Central memory CD8-positive, alpha-beta T cell (primary cell): ENCODE measurements around the gene CELF6.
"Not testable (repeated sequence)": the region's sequence is repeated elsewhere in the genome, so short reads cannot be mapped to it uniquely, and the experiment has no call there.

Source experiments
- ATAC-seq: fragments of 150-1000 bp; cut with Tn5 transposase; replicated peaks from 2 replicates; pipeline ENCODE4 v1.10.0; 2022; ENCODE audit warnings: mild to moderate bottlenecking, moderate FRiP score, moderate number of reproducible peaks; ENCODE audit not compliant: poor library complexity, severe bottlenecking; ENCODE audit errors: extremely low read depth
- DNase-seq, 2 donors: peaks; one replicate each; pipeline ENCODE4 v3.0.0; 2021; ENCODE audit warnings: low spot score in 2 of 2
- H3K27ac Mint-ChIP-seq: one replicate; pipeline ENCODE4 v1.8.0; 2022; ENCODE audit warnings: low read depth, mild to moderate bottlenecking, moderate library complexity, mixed read lengths
- H3K27me3 Mint-ChIP-seq: one replicate; pipeline ENCODE4 v1.8.0; 2022; ENCODE audit warnings: mixed read lengths
- H3K36me3 Mint-ChIP-seq: one replicate; pipeline ENCODE4 v1.8.0; 2022; ENCODE audit warnings: mild to moderate bottlenecking, moderate library complexity, mixed read lengths; ENCODE audit not compliant: insufficient read depth
- H3K4me1 Mint-ChIP-seq: one replicate; pipeline ENCODE4 v1.8.0; 2022; ENCODE audit warnings: mixed read lengths
- H3K4me3 Mint-ChIP-seq: one replicate; pipeline ENCODE4 v1.8.0; 2022; ENCODE audit warnings: mild to moderate bottlenecking, moderate library complexity, mixed read lengths
- H3K9me3 Mint-ChIP-seq: one replicate; pipeline ENCODE4 v1.8.0; 2022; ENCODE audit warnings: mixed read lengths

The CELF6 gene

DNA sequence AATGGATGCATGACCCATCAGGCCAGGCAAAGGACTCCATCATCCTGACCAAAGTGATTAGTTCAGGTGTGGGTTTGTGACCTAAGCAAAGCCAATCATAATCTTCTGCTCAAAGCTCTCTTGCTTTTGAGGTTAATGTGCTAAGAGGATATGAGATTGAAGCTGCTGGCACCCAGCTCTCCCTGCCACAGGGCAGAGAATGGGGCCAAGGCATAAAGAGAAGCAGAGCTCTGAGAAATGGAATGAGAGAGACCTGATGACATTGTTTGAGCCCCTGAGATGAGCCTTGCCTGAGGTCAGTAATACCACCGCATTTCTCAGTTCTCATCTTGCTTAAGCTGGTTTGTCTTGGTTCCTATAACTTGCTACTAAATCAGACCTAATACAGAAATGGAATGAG lies 41.2 kb downstream of the CELF6 start:
- ATAC-seq (no peak), DNase-seq (no peak)
- no peaks in the 10 kb centered on the region for H3K27me3 Mint-ChIP-seq
- no peak overlapping the region for H3K4me3 Mint-ChIP-seq
- H3K9me3 Mint-ChIP-seq, result no peaks in the 10 kb centered on the region
- peaks cover 5% of the 10 kb centered on the region for H3K4me1 Mint-ChIP-seq
- no peak overlapping the region for H3K27ac Mint-ChIP-seq
- no peaks in the 10 kb centered on the region for H3K36me3 Mint-ChIP-seq

DNA sequence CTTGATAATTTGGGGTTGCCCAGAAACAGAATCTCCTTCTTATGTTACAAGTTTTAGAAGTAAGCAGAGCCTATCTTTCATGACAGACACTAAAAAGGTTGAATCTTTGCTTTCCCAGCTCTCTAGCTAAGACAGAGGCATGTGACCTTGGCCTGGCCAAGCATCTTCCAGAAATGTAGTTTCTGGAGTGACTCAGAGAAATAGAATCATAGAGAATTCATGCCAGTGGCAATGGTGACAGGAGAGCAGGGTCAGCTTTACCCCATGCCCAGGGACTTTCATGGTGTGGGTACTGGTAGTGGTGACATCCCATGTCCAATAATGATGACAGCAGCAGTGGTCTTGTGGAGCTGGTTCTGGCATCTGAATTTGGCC lies 43.6 kb downstream of the CELF6 start:
- no peaks in the 10 kb centered on the region for H3K9me3 Mint-ChIP-seq
- peaks cover 8% of the 10 kb centered on the region for H3K36me3 Mint-ChIP-seq
- no peak overlapping the region for H3K4me3 Mint-ChIP-seq
- DNase-seq (no peak), ATAC-seq (no peak)
- no peak overlapping the region for H3K27ac Mint-ChIP-seq
- no peaks in the 10 kb centered on the region for H3K27me3 Mint-ChIP-seq
- H3K4me1 Mint-ChIP-seq, result peaks cover 23% of the 10 kb centered on the region

DNA sequence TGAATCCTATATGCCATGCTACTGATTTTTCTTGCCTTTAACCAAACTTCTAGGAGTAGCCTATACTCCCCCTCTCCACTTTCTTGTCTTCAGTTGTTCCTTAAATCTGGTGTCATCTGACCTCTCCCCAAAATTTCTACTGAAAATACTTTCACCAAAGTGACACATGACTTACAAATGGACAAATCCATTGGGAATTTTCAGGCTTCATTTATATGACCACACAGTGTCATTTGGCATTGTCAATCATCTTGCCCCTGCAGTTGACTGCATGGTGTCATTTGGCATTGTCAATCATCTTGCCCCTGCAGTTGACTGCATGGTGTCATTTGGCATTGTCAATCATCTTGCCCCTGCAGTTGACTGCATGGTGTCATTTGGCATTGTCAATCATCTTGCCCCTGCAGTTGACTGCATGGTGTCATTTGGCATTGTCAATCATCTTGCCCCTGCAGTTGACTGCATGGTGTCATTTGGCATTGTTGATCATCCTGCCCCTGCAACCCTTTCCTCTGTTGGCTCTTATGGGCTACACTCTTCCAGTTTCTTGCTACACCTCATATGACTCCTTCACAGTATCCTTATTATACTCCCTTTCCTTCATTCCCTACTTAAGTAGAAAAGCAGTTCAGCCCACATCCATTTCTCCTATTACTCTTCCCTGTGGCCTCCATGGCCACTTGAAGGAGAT lies 44.2 kb downstream of the CELF6 start:
- not testable (repeated sequence) for H3K4me3 Mint-ChIP-seq, H3K27ac Mint-ChIP-seq, H3K36me3 Mint-ChIP-seq, H3K9me3 Mint-ChIP-seq, DNase-seq, H3K27me3 Mint-ChIP-seq, ATAC-seq
- H3K4me1 Mint-ChIP-seq, result peaks cover 28% of the 10 kb centered on the region

DNA sequence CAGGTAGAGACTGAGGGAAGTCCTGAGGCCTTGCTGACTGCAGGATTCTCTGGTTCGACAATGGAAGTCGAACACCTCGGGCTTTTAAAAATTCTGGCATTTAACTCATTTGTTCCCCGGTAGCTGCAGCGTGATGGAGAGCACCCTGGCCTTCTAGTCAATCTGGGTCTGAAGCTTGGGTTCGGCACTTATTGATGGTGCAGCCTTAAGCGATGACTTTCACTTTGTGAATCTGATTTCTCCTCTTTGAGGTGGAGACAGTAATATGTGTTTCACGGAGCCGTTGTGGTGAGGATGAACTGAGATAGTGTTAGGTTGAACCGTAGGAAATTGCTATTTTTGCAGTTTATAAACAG lies 47.0 kb downstream of the CELF6 start:
- Mint-ChIP-seq H3K9me3 (no peaks in the 10 kb centered on the region), H3K27ac (peak overlapping the region; percentile 94), H3K4me1 (peaks cover 34% of the 10 kb centered on the region), H3K36me3 (peaks cover 11% of the 10 kb centered on the region), H3K4me3 (peak overlapping the region; percentile 83), H3K27me3 (no peaks in the 10 kb centered on the region)
- ATAC-seq, result peak; percentile 13
- DNase-seq, result no peak

DNA sequence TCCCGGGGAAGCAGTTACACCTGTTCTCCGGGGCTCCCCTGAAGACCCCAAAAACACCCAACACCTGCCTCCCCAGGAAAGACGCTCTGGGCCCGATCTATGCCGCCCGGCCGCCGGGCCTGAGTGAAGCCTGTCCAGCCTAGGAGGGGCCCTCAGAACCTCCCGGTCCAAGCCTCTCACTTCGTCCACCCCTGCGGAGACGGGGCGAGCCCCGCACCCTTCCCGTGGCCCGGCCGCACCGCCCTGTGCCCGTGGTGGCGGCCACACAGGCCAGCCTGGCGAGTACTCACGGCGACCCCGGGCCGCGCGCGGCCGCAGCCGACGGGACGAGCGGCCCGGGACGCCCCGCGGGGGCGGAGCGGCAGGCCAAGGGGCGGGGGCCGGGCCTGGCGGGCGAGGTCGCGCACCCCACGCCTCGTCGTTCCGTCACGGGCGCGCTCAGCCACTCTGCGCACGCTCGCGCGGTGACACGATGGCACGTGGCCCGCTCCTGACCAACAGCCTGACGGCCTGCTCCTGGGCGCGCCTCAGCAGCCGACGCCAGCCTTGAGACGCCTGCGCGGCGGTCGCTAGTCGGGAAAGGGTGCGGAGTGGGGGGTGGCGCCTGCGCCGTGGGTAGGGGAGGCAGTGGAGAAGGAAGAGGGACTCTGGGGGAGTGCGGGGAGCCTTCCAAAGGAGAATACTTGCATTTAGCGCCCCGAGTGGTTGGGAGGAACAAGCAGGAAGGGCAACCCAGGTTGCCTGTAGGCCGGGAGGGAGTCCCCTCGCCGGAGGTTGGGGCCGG lies 47.6 kb downstream of the CELF6 start, which contains the start of gene PARP6:
Gene PARP6, minus strand, starts transcription at position 342 of the 784 bp plus-strand sequence. CDS start 5,077 bp downstream, outside the sequence.
- peak; percentile 95 for ATAC-seq
- Mint-ChIP-seq H3K4me3 (peak within 1 kb of the TSS; percentile 83), H3K9me3 (no peaks in the 10 kb centered on the region), H3K27ac (peak within 1 kb of the TSS; percentile 94), H3K27me3 (no peaks in the 10 kb centered on the region), H3K36me3 (peaks cover 15% of the 10 kb centered on the region), H3K4me1 (peaks cover 34% of the 10 kb centered on the region)
- DNase-seq, result peak; percentile 92 to 98

DNA sequence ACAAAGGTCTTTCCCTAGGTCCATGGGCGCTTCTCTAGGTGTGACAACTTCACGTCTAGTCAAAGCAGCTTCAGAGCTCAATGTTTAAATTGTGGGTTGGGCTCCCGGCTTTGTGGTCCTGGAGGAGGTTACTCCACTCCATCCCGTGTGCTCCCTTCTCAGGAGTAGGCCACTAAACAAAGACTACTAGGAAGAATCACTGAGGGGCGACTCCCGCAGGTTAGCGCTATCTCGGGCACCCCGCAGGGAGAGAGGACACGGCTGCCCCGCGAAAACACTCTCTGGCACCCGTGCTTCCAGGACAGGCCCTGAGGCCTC lies 48.1 kb downstream of the CELF6 start:
- DNase-seq (no peak), ATAC-seq (no peak)
- Mint-ChIP-seq H3K4me1 (peaks cover 34% of the 10 kb centered on the region), H3K36me3 (peaks cover 17% of the 10 kb centered on the region), H3K4me3 (peak overlapping the region; percentile 83), H3K27ac (peak overlapping the region; percentile 77), H3K27me3 (no peaks in the 10 kb centered on the region), H3K9me3 (no peaks in the 10 kb centered on the region)

DNA sequence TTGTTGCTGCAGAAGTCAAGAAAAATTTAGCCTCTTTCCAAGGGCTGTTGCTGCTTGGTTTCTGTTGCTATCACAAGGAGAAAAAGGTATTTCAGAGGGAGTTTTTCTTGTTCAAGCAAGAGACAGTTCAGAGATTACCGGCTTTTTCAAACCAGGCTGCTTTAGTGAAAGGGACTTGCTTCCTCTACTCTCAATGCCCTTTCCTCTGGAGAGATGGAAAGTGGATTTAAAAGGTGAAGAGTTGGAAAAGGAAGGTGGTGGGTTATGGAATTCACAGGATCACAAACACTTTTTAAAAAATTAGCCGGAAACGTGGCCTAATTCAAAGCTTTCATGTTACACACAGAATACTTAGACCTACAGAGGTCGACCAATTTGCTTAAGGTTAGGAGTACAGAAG lies 48.7 kb downstream of the CELF6 start:
- ATAC-seq, result no peak
- no peaks in the 10 kb centered on the region for H3K9me3 Mint-ChIP-seq
- peak overlapping the region; percentile 77 for H3K27ac Mint-ChIP-seq
- peak overlapping the region; percentile 83 for H3K4me3 Mint-ChIP-seq
- peaks cover 21% of the 10 kb centered on the region for H3K36me3 Mint-ChIP-seq
- no peaks in the 10 kb centered on the region for H3K27me3 Mint-ChIP-seq
- peaks cover 34% of the 10 kb centered on the region for H3K4me1 Mint-ChIP-seq
- DNase-seq, result no peak

DNA sequence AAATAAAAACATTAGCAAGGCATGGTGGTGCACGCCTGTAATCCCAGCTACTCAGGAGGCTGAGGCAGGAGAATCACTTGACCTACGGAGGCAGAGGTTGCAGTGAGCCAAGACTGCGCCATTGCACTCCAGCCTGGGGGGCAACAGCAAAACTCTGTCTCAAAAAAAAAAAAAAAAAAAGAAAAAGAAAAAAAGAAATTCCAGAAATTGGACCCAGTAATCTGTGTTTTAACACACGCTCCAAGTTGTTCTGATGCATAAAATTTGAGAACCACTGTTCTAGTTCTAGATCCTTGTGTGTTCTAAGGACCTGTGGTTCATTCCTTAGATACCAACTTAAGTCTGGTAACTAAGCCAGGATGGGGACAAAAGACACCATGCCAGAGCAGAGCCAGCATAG lies 50.2 kb downstream of the CELF6 start:
- ATAC-seq, result no peak
- H3K9me3 Mint-ChIP-seq, result no peaks in the 10 kb centered on the region
- no peak overlapping the region for H3K4me3 Mint-ChIP-seq

DNA sequence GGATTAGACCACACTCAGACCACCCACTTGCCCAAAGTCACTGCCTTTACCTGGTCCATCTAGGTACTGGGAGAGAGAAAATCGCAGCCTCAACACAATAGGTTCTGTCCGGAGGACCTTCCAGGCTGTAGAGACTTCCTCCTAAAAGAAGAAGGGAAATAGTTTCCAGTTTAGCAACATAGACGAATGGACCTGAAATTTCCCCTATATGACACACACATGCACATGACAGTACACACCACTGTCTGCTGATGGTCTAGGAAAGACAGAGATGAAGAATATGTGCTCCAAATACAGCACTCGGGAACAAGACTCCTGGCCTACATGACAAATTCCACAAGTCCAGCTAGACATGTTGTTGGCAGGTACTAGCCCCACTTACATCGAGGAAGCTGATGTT lies 54.9 kb downstream of the CELF6 start:
- Mint-ChIP-seq H3K36me3 (peaks cover 67% of the 10 kb centered on the region), H3K27ac (no peak overlapping the region), H3K4me1 (no peaks in the 10 kb centered on the region), H3K27me3 (no peaks in the 10 kb centered on the region), H3K4me3 (no peak overlapping the region), H3K9me3 (no peaks in the 10 kb centered on the region)
- ATAC-seq, result no peak
- no peak for DNase-seq

More for the DNA sequence above, 50.2 kb downstream of the CELF6 start:
- Mint-ChIP-seq H3K4me1 (peaks cover 34% of the 10 kb centered on the region), H3K27ac (peak overlapping the region; percentile 32), H3K27me3 (no peaks in the 10 kb centered on the region), H3K36me3 (peaks cover 32% of the 10 kb centered on the region)
- no peak for DNase-seq

DNA sequence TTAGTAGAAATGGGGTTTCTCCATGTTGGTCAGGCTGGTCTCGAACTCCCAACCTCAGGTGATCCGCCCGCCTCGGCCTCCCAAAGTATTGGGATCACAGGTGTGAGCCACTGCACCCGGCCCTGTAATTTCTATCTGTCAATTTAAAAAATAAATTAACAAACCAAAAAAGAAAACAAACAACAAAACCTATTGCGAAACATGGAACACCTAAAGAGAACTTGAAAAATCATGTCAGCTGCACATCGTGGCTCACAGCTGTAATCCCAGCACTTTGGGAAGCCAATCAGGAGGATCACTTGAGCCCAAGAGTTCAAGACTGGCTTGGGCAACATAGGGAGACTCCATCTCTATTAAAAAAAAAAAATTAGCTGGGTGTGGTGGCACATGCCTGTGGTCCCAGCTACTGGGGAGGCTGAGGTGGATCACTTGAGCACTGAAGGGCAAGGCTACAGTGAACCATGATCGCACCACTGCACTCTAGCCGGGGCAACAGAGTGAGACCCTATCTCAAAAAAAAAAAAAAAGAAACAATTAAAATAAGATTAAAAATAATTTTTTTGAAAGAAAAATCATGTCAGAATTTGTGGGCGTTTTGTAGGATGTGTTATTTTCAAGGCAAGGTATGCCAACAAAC lies 67.2 kb downstream of the CELF6 start:
- Mint-ChIP-seq H3K9me3 (no peaks in the 10 kb centered on the region), H3K36me3 (peaks cover 69% of the 10 kb centered on the region), H3K27ac (no peak overlapping the region), H3K27me3 (no peaks in the 10 kb centered on the region), H3K4me1 (peaks cover 10% of the 10 kb centered on the region), H3K4me3 (no peak overlapping the region)
- no peak for ATAC-seq
- DNase-seq, result no peak

DNA sequence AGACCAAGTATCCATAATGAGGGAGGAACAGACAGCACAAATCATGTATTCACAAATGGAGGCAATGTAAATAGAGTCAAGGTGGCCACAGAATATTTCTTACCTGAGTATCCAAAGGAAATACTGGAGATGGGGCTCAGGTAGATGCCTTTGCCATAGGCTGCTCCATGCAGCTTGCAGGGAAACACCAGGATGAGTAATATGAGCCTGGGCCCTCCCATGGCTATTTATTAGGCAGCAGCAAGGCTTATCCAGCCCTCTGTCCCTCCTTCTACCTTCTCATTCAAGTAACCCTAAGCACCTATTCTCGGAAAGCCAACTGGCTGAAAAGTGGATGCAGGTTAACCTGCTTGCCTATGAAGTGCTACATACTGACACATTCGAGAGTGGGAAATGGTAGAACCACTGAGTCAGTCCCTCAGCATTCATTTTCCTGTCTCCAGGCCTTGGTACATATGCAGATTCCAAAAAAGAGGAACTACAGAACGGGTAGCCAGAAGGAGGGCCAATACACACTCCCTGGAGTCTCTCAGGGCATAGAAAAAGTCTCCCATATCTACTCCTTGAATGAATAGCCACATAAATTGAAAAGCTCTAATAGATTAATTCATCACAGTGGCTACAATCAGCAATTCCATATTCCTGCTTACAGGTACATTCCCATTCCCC lies 70.7 kb downstream of the CELF6 start:
- no peak for DNase-seq
- ATAC-seq, result no peak
- Mint-ChIP-seq H3K4me3 (no peak overlapping the region), H3K9me3 (no peaks in the 10 kb centered on the region), H3K4me1 (peaks cover 10% of the 10 kb centered on the region), H3K27me3 (no peaks in the 10 kb centered on the region), H3K27ac (no peak overlapping the region), H3K36me3 (peaks cover 44% of the 10 kb centered on the region)

DNA sequence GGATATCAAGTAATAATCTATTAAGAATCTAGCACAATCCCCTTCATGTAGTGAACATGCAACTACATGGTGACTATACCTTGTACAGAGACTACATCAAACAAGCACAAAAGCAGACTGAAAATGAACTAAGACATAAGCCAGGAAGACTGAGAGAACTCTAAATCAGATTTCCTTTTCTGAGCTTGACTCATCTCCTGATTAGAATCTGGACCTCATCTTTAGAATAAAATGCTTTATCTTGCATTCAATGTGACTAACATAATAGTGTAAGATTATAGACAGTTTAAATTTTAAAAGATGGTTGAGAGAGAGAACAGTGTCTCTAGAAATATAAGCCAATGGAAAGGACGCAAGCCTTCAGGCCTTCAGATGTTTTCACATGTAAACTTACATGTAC lies 71.4 kb downstream of the CELF6 start:
- no peak overlapping the region for H3K4me3 Mint-ChIP-seq
- ATAC-seq (no peak), DNase-seq (no peak)
- H3K27ac Mint-ChIP-seq, result peak overlapping the region; percentile 41
- no peaks in the 10 kb centered on the region for H3K27me3 Mint-ChIP-seq
- peaks cover 42% of the 10 kb centered on the region for H3K36me3 Mint-ChIP-seq
- H3K4me1 Mint-ChIP-seq, result peaks cover 10% of the 10 kb centered on the region
- H3K9me3 Mint-ChIP-seq, result no peaks in the 10 kb centered on the region
